ENCODE results near the gene CDKL4.

DNA sequence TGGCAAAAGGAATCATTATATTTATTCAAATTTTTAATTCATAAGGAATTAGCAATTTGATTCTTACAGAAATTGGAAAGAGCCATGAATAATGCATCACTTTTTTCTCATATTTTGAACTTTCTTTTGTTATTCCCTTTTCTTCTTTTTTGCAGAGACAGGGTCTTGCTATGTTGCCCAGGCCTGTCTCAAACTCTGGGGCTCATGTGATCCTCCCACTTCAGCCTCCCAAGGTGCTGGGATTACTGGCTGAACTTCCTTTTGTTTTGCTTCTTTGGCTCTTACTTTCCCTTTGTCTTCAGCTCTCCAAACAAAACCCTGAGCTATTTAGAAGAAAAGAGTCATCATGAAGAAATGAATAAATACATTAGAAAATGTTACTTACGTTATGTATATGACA, 30.8 kb downstream of the CDKL4 start:
- TF ChIP-seq EZH2 (IDR thresholded peaks at IDR 0.05) (no peak), POLR2AphosphoS5 (IDR thresholded peaks at IDR 0.05; ENCODE audit: borderline replicate concordance, low read depth, low read length) (no peak)
